Choroid plexus epithelial cell (primary cell): ENCODE results near the gene TMEM272.

ENCODE experiments used
- DNase-seq: peaks from one replicate; pipeline ENCODE4 v3.0.0-alpha.2; 2010; ENCODE audit warnings: low read depth
- H3K4me3 ChIP-seq: 2 replicates; pipeline ENCODE4 v1.5.1; 2011; ENCODE audit warnings: low read depth, mild to moderate bottlenecking, control low read depth, low read length, moderate library complexity
- TF ChIP-seq, protein P1 (sequence below): conservative IDR thresholded peaks from 2 replicates; pipeline ENCODE4 v1.5.1; 2011; ENCODE audit warnings: low read depth, mild to moderate bottlenecking, control low read depth, inconsistent platforms, low read length, moderate library complexity

TMEM272 gene

DNA sequence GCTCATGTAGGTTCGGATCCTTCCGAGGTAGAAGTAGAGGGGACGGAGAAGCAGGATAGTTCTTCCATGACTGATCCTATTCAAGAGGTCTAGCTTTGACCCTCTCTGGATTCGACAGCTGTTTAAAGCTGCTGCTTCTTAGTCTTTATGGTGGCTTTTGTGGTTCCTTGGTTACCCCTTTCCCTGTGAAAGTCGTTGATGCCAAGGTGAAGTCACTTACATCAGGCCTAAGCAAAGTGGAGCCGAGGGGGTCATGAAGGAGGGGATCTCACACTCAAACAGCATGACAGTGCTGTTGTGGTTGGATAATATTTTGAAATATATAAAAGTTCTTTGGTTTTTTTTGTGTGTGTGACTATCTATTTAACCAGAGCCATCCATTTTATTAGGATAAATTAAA, 24.9 kb upstream of the TMEM272 start:
- TF ChIP-seq, protein P1, sequence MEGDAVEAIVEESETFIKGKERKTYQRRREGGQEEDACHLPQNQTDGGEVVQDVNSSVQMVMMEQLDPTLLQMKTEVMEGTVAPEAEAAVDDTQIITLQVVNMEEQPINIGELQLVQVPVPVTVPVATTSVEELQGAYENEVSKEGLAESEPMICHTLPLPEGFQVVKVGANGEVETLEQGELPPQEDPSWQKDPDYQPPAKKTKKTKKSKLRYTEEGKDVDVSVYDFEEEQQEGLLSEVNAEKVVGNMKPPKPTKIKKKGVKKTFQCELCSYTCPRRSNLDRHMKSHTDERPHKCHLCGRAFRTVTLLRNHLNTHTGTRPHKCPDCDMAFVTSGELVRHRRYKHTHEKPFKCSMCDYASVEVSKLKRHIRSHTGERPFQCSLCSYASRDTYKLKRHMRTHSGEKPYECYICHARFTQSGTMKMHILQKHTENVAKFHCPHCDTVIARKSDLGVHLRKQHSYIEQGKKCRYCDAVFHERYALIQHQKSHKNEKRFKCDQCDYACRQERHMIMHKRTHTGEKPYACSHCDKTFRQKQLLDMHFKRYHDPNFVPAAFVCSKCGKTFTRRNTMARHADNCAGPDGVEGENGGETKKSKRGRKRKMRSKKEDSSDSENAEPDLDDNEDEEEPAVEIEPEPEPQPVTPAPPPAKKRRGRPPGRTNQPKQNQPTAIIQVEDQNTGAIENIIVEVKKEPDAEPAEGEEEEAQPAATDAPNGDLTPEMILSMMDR: no peak
- H3K4me3 ChIP-seq: no peak overlapping the region
- no peak for DNase-seq

DNA sequence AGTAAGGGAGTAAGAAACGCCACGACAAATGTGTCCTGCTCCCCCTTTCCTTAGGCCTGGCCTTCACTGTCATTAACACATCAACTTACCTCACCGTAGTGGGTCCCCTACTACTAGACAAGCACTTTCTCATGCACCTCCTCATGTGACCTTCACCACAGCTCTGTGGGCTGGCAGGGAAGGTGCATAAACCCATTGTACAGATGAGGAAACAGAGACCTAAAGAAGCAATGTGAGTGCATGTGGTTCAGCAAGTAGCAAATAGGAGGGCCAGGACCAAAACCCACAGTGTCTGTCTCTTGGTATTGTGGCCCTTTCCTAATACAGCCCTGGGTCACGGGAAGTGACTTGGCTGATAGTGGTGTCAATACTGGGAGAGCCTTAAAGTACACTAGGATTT, 22.1 kb upstream of the TMEM272 start:
- no peak overlapping the region for H3K4me3 ChIP-seq
- no peak for DNase-seq
- TF ChIP-seq, protein P1: no peak

DNA sequence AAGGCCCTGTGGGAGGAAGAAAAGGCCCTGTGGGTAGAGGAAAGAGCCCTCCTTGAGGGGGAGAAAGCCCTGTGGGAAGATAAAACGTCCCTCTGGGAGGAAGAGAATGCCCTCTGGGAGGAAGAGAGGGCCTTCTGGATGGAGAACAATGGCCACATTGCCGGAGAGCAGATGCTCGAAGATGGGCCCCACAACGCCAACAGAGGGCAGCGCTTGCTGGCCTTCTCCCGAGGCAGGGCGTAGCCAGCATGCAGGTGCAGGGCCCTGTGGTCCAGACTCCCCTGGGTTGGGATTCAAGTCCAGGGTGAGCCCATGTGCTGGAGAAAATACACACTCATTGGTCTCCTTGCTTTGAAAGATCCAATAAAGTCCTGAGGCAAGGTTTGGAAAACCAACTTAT, 20.9 kb upstream of the TMEM272 start:
- no peak for DNase-seq
- H3K4me3 ChIP-seq: no peak overlapping the region
- TF ChIP-seq, protein P1: no peak

DNA sequence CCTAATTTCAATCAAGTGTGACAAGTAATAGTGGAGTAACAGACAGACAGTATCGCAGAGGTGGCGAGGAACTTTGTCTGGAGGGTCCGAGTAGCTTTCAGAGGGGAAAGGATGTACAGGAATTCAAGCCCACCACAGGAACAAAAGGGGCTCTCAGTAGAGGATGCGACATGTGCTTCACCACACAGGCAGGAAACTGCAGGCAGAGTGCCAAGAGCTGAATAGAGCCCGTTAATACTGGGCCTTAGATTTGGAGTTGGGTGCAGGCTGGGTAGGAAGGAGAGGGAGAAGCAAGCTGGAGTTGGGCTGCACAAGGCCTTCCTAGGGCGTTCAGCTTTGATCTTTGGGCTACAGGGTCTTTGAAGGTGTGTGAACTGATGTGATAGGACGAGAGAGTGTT, 18.0 kb upstream of the TMEM272 start:
- H3K4me3 ChIP-seq: no peak overlapping the region
- TF ChIP-seq, protein P1: no peak
- no peak for DNase-seq

DNA sequence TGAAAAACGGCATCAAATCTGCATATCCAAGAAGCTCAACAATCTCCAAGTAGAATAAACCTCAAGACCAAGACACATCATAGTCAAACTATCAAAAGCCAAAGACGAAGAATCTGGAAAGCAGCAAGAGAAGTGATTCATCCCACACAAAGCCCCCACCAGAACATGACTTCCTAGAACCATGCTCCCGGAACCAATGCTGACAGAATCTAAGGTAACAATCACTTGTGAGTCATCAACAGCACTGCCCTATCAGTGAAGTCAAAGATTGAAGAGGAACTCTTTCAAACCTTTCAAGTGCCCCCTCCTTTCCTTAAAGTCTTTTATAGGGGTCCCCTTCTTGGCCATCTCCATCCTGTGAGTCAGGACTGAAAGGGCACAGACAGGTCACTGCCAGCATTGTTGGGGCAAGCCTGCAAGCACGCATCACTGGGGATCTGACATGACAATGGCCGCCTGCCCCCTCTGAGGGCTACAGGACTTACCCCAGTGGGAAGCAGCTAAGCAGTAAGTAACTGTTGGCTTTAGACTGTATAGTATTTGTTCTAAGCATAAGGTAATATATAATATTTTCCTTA, 16.8 kb upstream of the TMEM272 start, which contains the start of gene CCDC70:
Gene CCDC70, plus strand, starts transcription at position 247 of the 578 bp plus-strand sequence. CDS start 3,443 bp downstream, outside the sequence.
- H3K4me3 ChIP-seq: no peak within 1 kb of the TSS
- DNase-seq: peak; percentile 29
- TF ChIP-seq, protein P1: no peak

DNA sequence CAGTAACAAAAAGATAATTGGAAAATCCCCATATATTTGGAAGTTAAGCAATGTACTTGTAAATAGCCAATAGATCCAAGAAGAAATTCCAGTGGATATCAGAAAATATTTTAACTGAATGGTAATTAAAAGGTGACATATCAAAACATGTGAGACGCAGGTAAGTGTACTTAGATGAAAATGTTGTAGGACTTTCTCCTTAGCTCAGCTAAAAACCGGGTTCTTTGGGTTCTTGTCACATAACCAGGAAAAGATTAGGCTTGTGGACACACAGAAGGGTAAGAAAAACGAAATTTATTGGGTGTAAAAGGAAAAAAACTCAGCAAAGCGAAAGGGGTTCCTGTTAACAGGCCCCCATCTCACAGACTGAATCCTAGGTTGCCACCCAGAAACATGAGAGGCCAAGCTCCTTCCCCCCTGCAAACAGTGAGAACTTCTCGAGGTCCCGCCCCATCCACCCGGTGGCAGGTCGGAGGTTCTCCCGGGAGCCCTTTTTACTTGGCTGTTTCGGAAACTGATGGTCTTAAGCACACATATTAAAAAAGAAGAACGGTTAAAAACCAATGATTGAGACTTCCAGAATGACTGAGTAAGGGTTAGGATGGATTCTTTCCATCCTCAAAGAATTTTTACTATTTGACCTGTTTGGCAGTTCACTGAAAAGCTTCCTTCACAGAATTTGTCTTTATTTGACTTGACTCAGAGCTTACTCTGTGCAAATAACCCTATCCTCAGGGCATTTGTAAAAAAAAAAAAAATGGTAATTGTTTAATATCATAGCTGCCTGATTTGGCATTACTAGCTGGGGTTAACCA, 13.7 kb upstream of the TMEM272 start:
- TF ChIP-seq, protein P1: no peak
- H3K4me3 ChIP-seq: no peak overlapping the region
- peak; percentile 12 for DNase-seq
